SK-N-DZ (cell line): ENCODE measurements around the gene BARHL1.
A peak's percentile ranks its signal among the peaks of the same experiment; 100 is the strongest.
"Not testable (repeated sequence)": the region's sequence is repeated elsewhere in the genome, so short reads cannot be mapped to it uniquely, and the experiment has no call there.

Source experiments
- DNase-seq: peaks from one replicate; pipeline ENCODE4 v3.0.0-alpha.2; 2015; ENCODE audit warnings: low spot score

The BARHL1 gene

DNA sequence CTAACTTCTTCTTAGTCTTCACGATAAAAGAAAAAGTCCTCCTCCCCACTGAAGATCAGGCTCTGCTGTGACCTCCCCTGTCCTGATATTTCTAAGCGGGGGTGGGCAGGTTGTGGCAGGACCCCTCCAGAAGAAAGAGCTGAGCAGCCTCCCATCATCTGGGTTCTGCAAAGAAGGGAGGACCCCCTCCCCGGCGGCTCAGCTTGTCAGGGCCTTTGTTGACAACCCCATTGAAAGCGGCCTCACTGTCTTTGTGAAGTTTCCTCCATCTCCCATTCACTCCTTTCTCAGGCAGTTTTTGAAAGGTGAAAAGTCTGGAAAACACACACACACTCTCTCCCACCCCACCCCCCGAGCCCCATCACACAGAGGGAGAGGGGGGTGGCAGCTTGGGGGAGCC, 26.2 kb upstream of the BARHL1 start:
- no peak for DNase-seq

DNA sequence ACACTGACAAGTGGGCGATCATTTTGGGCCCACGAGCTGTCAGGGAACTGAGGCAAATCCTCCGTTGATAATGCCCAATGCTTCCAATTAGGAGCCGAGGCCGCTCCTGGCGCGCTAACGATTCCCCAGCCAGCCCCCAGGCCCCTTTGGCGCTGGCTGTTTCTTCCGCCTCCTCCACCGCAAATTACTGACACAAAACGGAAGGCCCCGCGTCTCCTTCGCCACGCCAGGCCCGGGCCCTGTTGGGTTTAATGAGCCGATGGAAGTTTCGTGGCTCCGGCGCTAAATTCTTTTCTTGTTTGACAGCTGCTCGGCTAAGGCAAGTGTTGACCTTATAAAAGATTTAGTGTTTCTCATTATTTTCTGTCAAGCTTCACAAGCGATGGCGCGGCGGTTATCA, 25.7 kb upstream of the BARHL1 start:
- no peak for DNase-seq

DNA sequence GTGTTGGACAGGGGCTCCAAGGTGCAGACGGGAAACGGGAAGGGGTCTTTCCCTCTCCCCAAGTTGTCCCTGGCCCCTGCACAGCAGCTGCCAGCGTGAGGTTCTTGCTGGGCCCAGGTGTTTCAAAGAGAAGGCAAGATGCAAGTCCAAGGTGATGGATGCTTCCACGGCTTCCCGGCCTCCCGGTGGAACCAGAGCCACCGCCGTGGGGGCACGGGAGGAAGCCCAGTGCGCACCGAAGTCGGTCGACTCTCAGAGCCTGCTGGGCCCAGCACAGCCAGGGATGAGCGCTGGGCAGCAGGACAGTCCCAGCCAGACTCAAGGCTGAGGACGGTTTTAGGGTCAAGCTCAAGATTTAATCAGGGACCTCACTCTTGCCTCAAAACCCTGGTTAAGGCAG, 25.2 kb upstream of the BARHL1 start:
- DNase-seq = no peak

DNA sequence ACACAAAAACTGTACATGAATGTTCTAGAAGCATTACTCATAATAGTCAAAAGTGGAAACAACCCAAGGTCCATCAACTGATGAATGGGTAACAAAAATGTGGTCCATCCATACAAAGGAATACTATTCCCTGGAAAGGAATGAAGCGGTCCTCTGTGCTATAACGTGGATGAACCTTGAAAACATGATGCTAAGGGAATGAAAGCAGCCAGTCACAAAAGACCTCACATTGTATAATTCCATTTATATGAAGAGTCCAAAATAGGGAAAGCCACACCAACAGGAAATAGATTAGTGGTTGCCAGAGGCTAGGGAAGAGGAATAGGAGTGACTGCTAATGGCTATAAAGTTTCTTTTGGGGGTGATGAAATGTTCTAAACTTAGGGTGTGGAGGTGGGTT, 22.7 kb upstream of the BARHL1 start:
- DNase-seq = no peak

DNA sequence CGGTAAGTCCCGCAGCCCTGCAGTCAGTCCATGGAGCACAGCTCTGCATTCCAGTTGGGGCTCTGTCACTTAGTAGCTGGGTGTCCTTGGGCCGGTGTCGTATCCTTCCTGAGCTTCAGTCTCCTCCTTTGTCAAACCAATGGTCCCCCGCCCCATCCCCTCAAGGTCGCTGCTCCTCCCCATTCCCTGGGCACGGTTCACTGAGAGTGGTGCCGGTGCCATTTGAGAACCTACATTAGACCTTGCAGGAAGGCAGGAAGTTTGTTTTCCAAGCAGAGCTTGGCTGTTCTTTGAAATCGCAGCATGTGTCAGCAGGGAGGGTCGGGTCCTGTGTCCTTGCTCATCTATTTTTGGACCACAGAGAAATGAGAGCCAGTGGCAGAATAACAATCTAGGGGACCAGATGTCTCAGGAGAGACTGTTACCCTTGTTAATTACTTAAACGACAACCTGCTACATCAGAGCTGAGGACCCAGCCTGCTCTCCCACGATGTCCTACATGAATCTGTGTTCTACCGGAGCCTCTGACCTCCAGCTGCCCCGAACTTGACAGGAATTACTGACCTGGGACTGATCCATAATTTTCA, 21.7 kb upstream of the BARHL1 start:
- DNase-seq = peak; percentile 50

DNA sequence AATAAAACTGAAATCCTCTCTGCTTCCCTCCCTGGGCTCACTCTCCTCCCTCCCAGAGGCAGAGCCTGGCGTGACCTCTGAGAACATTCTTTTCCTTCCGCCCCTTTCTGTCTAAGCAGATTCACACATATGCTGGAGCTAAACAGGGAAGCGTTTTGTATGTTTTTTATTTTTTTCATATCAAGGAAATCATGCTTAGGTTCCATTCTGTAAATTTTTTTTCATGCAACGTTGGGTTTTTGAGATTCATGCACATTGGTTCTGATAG, 20.2 kb upstream of the BARHL1 start:
- DNase-seq = no peak

DNA sequence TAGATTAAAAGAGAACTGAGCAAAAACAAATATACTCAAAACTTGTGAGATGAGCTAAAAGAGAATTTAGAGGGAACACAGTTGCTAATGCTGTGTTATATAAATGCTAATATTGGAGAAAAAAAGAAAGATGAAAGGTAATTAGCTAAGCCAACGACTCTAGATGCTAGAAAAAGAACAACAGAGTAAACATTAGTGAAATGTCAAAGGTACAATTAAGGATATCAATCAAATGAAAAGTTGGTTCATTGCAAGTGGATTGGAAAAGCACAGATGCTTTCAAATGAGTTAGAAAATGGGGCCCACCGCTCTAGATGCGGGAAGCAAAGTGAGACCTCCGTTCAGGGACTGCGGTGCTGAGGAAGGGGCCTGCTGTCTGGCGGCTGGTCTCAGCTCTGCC, 17.9 kb upstream of the BARHL1 start:
- DNase-seq = no peak

DNA sequence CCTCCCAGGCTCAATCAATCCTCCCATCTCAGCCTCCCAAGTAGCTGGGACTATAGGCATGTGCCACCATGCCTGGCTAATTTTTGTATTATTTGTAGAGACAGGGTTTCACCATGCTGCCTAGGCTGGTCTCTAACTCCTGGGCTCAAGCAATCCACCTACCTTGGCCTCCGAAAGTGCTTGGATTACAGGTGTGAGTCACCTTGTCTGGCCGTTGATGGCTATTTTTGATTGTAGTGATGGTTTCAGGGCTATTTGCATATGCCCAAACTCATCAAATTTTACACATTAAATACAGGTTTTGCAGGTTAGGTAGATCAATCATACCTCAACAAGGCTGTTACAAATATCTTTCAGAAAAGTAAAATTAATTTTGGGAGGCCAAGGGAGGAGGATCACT, 13.6 kb upstream of the BARHL1 start:
- not testable (repeated sequence) for DNase-seq

DNA sequence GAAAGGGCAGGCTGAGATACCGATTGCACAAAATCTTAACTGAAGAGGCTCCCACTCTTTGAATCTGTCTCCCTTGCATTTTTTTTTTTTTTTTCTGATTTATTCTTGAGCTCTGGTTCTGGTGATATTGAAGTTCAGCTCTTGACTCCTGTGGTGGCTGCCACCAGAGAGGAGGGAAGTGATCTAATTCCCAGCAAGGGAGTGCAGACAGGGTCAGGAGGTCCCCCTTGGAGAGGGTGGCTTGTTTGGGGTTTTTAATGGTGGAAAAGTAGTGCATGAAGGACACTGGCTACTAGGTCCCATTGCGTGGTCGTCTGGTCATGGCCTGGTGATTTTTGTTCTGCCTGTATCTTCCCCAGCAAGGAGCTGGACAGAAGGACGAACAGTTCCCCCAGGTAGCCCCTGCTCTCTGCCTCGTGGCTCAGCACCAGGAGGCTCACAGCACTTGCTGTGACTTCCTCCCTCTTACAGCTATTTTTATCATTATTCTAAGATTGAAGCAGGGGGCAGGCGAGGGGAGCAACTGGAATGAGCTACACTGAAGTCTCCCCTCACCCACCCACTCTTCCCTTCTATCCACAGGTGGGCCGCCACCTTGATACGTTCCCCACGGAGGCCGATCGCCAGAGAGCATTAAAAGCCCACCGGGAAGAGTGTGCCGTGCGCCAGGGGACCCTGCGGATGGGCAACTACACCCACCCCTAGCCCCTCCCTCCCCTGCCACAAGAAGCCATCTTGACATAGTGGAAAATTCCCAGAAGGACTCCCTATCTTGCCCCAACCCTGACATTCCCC, 10.4 kb upstream of the BARHL1 start:
- DNase-seq = no peak

DNA sequence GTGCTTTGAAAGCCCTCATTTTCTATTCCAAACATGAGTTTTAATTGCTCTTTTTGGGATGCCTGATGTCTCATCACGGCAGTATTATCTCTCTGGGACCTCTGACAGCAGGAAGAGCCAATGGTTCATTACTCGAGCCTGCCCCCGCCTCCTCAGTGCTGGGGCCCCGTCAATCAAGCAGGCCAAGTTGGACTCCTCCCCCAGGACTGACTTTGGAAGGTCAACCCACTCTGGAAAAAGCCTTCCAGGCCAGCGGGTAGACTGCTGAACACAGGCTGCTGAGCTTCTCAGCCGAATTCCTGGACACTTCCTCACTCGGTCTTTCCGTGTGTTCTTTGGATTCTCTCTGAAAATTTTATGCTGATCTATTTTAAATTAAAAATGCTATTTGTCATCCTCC, 9.5 kb upstream of the BARHL1 start:
- DNase-seq = no peak

DNA sequence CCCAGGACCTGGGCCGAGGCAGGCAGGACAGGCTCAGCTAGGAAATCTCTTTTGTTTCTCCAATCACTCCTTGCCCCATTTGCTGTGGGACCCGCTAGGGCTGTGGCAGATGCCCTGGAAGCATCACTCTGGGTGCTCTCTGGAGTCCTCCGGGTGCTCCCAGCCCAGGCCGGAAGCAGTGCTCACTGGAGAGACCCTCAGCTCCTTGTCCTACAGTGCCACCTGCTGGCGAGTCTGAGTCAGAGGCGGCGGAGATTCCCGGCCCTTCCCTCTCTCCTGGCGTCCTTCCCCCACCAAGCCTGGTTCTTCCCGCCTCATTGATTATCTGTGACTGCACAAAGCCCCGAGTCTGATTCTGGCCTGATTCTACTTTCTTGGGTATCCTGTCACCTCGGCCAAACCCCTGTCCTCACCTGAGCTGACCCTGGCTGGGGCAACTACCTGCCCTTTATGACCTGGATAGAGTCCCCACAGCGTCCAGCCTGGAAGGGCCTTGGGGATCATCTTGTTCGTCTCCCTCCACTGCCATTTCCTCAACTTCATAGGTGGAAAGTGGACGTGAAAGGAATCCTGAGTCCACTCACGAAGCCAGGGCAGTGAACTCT, 7.3 kb upstream of the BARHL1 start:
- peak; percentile 83 for DNase-seq

DNA sequence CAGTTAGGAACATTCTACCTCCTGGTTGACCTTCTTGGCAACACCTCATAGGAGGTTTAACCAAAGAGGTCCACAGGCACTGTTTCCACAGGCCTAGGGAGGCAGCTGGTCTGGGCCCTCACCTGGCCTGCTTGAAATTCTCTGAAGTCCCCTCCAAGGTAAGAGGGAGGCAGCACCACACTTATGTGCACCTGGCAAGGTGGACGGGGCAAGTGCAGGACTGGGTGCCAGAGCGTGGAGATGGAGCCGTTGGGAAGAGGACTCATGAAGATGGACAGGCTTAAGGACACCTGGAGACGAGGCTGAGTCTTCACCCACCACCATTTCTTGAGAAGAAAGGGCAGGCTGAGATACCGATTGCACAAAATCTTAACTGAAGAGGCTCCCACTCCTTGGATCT, 6.6 kb upstream of the BARHL1 start:
- DNase-seq = no peak

DNA sequence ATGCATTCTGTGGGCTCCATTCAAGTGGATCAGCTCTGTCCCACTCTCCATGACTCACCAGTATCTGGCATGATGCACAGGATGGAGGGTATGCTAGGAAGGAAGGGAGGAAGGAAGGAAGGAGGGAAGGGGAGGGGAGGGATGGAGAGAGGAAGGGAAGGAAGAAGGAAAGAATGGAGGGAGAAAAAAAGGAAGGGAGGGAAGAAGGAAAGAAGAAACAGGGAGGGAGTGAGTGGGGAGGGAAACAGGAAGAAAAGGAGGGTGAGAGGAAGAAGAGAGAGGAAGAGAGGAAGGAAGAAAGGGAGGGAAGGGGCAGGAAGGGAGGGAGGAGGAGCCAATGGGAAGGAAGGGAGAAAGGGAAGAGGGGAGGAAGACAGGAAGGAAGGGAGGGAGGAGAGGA, 5.3 kb upstream of the BARHL1 start:
- no peak for DNase-seq

DNA sequence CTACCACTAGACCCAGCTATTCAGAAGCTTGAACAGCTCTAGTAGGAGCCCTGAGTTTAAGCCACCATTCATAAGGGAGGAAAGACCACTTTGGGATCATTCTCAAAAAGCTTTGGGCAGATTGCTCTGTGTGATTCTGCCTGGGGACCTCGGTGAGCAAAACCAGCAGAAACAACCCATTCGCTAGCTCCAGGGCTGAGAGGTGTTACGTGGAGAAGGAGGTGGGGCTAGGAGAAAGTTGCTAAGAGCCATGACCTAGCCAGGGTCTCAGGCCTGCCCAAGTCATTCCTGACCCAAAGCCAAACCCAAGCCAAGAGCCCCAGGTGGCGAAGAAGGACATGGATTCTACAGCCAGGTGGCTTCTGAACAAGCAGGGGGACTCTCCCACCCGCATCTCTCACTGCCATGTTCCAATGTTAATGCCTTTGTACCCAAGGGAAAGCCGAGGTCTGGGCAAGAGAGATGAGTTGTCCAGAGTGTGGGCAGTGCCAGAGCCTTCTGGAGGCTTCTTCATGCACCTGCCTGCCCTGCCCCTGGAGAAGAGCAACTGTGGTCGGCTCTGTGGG, 4.0 kb upstream of the BARHL1 start:
- DNase-seq = no peak

DNA sequence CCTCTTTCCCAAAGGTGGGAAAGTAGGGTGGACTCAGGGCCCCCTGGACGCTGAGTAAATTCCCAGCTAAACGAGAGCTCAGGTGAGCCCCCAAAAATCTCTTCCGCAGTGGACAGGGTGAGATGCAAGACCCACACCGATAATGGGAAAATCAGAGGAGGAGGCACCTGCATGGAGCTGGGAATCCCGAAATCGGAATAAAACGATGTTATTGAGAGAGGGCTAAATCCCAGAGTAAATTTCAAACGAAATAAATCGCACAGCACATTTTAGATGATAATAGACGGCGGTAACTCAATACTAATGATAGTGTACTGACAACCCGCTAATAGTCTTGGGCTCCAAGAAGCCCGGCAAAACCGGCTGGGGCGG, 3.0 kb upstream of the BARHL1 start:
- no peak for DNase-seq

DNA sequence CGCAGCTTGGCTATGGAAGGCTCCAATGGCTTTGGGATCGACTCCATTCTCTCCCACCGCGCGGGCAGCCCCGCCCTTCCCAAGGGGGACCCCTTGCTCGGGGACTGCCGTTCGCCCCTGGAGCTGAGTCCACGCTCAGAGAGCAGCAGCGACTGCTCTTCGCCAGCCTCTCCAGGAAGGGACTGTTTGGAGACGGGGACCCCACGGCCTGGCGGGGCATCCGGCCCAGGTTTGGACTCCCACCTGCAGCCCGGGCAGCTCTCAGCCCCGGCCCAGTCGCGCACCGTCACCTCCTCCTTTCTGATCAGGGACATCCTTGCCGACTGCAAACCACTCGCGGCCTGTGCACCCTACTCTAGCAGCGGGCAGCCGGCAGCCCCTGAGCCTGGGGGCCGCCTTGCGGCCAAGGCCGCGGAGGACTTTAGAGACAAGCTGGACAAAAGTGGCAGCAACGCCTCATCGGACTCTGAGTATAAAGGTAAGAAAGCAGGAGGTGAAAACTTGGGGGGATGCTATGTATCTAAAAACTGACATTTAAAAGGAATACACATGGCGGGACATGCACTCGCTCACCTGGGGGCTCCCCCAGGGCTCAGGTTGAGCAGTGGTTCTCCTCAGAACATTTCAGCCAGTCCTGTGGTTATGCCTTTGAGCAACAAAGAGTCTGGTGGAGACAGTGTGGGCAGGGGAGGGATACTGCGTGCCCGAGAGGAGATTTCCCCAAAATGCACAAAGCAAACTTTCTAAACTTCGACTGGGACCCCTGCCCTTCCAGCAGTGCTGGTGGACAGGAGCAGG, 579 bp downstream of the BARHL1 start:
- no peak for DNase-seq

DNA sequence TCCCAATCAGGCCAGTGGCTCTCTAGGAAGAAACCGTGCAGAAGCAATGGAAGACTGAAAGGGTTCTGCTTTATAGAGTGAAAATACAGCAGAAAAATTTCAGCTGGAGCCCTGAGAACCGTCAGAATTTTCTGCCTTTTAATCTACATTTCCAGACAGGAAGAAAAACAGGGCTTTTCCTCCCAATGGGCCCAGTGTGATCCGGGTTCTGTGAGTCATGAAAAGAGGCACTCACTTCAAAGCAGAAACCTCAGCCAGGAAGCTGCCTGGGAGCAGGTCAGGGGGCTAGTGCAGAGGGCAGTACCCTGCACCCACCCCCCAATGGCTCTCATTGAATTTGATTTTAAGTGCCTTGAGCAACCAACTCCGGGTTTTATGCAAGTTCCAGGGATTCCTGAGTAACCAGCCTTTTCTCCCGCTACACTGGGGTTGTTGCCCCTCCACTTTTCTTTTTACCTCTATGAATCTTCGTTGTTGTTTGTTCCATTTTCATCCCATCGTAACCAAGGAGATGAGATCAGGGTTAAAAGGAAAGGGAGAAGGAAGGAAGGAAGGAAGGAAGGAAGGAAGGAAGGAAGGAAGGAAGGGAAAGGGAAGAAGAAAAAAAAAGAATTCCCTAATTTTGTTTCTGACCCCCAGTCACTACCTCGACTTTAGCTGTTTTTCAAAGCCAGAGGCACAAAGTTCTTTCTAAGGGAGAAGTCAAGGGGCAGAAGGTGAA, 1.3 kb downstream of the BARHL1 start:
- no peak for DNase-seq

DNA sequence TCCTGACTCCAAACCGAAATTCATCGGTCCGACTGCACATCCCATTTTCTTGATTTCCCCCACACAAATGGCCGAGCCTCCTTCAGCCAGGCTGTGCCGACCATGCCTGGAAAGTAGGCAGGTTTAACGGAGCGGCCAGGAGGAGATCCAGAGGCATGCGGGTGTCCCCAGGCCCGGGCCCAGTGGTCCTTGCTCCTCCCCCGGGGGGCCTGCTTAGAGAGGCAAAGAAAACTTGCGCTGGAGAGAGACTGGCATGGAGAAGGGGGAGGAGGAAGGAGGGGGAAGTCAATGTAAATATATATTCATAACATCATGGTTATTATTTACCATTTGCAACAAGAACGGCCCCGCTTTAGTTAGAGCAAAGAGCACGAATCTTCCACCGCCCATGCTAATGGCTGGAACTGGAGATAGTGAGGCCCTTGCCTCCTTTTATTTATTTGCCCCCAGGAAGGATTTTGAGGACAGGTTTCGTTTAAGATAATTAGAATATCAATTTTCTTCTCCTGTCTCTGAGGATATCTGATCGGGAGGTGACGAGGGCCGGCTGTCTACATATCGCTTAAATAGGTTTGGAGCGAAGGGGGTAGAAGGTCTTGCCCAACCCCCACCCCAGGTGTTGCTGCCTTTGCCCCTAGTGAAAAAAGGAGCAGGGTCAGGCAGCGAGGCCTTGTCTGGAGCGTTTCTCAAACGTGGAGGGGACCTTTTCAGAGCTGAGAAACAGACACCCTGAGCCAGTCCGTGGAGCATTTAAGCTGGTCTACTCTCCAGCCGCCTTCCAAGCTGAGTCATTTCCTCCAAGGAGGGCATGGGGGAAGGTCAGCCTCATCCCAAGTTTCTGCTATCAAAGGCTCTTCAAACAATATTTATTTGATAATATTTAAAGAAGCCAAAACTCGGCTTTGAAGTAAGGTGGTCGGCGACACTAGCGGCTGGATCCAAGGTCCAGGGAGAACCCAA, 2.5 kb downstream of the BARHL1 start:
- no peak for DNase-seq

DNA sequence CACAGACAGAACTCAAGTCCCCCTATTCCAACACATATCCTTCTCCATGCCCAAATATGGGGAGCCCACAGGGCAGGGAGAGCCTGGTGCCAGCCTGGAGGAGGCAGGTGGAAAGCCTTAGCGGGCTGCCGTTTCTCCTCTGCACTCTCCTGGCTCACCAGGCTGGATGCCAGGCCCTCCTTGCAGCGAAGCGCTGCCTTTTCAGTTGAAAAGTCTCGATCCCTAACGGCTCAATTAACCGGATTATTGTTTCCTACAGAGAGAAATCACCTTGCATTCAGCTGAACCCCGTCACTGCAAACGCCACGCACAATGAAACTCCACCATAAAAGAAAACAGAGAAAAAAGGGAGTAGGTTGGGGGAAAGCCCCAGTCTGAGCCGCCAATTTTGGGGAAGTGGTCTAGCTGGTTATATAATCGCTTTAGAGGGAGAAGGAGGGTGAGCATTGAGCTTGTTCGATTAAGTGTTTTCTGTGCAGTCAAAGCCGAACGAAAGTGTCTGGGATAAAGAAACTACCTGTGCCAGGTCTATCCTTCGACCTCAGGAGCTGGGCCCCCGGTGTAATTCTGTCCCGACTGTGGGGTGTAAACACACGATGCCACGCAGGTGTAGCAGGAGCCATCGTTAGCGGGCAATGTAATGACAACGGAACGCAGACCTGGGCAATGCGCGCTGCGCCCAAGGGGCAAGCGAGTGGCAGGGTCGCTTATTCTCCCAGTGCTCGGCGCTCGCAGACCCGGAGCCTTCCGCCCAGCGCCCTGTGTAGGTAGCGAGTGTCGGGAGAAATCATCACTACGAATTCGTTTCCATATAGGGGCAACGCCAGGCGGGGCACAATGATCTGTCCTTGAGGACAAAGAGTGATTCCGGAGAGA, 3.8 kb downstream of the BARHL1 start:
- DNase-seq = no peak
